Type B pancreatic cell (in vitro differentiated cells): ENCODE data around the gene NAGS. TPM values are rescaled to one million over a fixed set of nuclear protein-coding genes. Genes with fewer than 3 reads are reported as not detected.

ENCODE experiments used
- DNase-seq: peaks from one replicate; pipeline ENCODE4 v3.0.0; 2021; ENCODE audit warnings: mixed read lengths; ENCODE audit not compliant: unreplicated experiment; ENCODE audit errors: extremely low spot score
- H3K27ac Mint-ChIP-seq: 2 replicates; pipeline ENCODE4 v1.8.0; 2021; ENCODE audit warnings: mild to moderate bottlenecking, mixed read lengths
- H3K27me3 Mint-ChIP-seq: 2 replicates; pipeline ENCODE4 v1.8.0; 2021; ENCODE audit warnings: mixed read lengths
- H3K36me3 Mint-ChIP-seq: 2 replicates; pipeline ENCODE4 v1.8.0; 2021; ENCODE audit warnings: mixed read lengths
- H3K4me1 Mint-ChIP-seq: one replicate; pipeline ENCODE4 v1.8.0; 2021; ENCODE audit warnings: mixed read lengths; ENCODE audit not compliant: unreplicated experiment
- H3K4me3 Mint-ChIP-seq: 2 replicates; pipeline ENCODE4 v1.8.0; 2021; ENCODE audit warnings: mild to moderate bottlenecking, mixed read lengths
- H3K9me3 Mint-ChIP-seq: 2 replicates; pipeline ENCODE4 v1.8.0; 2021; ENCODE audit warnings: mixed read lengths
- CTCF ChIP-seq: fragments of 200-600 bp; sonication (generic); conservative IDR thresholded peaks from 2 replicates; pipeline ENCODE4 v1.5.0; 2021; ENCODE audit warnings: antibody characterized with exemption, mild to moderate bottlenecking
- total RNA-seq: library from RNA; stranded (reverse); gene quantifications from 2 replicates; pipeline ENCODE4 v1.2.1, GENCODE V29; 2021; ENCODE audit warnings: low replicate concordance

Gene NAGS
- total RNA-seq, 1 donor from 2014 or later = 2.1 TPM

- no peak for TF ChIP-seq CTCF
- Mint-ChIP-seq H3K27ac (no peak overlapping the region), H3K4me1 (no peaks in the 10 kb centered on the region), H3K4me3 (no peak overlapping the region), H3K36me3 (no peaks in the 10 kb centered on the region), H3K27me3 (peaks cover 49% of the 10 kb centered on the region), H3K9me3 (no peaks in the 10 kb centered on the region)
- DNase-seq = no peak
Measured at GRCh38 chr17:43974382-43975266, 29.8 kb upstream of the NAGS start.

GRCh38 chr17:43975898-43976297 lies 28.5 kb upstream of the NAGS start:
- H3K36me3 Mint-ChIP-seq = no peaks in the 10 kb centered on the region
- TF ChIP-seq CTCF = no peak
- DNase-seq = no peak
- no peaks in the 10 kb centered on the region for H3K9me3 Mint-ChIP-seq
- no peak overlapping the region for H3K27ac Mint-ChIP-seq
- peaks cover 54% of the 10 kb centered on the region for H3K27me3 Mint-ChIP-seq
- H3K4me3 Mint-ChIP-seq = no peak overlapping the region
- no peaks in the 10 kb centered on the region for H3K4me1 Mint-ChIP-seq

- Mint-ChIP-seq H3K4me3 (no peak overlapping the region), H3K36me3 (no peaks in the 10 kb centered on the region), H3K27me3 (peaks cover 62% of the 10 kb centered on the region), H3K4me1 (no peaks in the 10 kb centered on the region), H3K27ac (no peak overlapping the region), H3K9me3 (no peaks in the 10 kb centered on the region)
- no peak for TF ChIP-seq CTCF
- no peak for DNase-seq
Measured at GRCh38 chr17:43976963-43977837, 27.2 kb upstream of the NAGS start.

- H3K4me3 Mint-ChIP-seq = no peak overlapping the region
- TF ChIP-seq CTCF = no peak
- H3K36me3 Mint-ChIP-seq = no peaks in the 10 kb centered on the region
- H3K9me3 Mint-ChIP-seq = no peaks in the 10 kb centered on the region
- no peak for DNase-seq
- no peak overlapping the region for H3K27ac Mint-ChIP-seq
- no peaks in the 10 kb centered on the region for H3K4me1 Mint-ChIP-seq
- H3K27me3 Mint-ChIP-seq = peaks cover 71% of the 10 kb centered on the region
Measured at GRCh38 chr17:43978078-43978477, 26.3 kb upstream of the NAGS start.

GRCh38 chr17:43979011-43979410 lies 25.4 kb upstream of the NAGS start:
- no peak for TF ChIP-seq CTCF
- Mint-ChIP-seq H3K4me3 (no peak overlapping the region), H3K4me1 (no peaks in the 10 kb centered on the region), H3K27me3 (peaks cover 74% of the 10 kb centered on the region), H3K36me3 (no peaks in the 10 kb centered on the region), H3K27ac (no peak overlapping the region), H3K9me3 (no peaks in the 10 kb centered on the region)
- no peak for DNase-seq
